ENCODE results near the gene WAC.

- no peak for TF ChIP-seq CTCF (conservative IDR thresholded peaks at IDR 0.05; ENCODE audit: low read depth, low read length)
- no peak for TF ChIP-seq EZH2 (IDR thresholded peaks at IDR 0.05; ENCODE audit: borderline replicate concordance, low read depth, low read length, poor library complexity, severe bottlenecking)
Observed at GRCh38 chr10:28548781-28549498, 16.0 kb downstream of the WAC start.

Measured in A673 (cell line).